ENCODE results near the gene SYTL5.

GRCh38 chrX:38154818-38155217 is 148.5 kb downstream of the SYTL5 start:
- TF ChIP-seq CTCF (IDR thresholded peaks at IDR 0.05) = no peak
- no peak for TF ChIP-seq EP300 (IDR thresholded peaks at IDR 0.05)
- no peak for TF ChIP-seq POLR2A (IDR thresholded peaks at IDR 0.05)

All from ovary (tissue), 3 donors.